ENCODE results near the gene MAGEA6. TPM values are rescaled to one million over a fixed set of nuclear protein-coding genes. Genes with fewer than 3 reads are reported as not detected.
"Not testable (repeated sequence)": the region's sequence is repeated elsewhere in the genome, so short reads cannot be mapped to it uniquely, and the experiment has no call there.

The MAGEA6 gene
- total RNA-seq, 5 donors from 2014 or later (not counting 1 experiment from before 2014, with no cell fraction given) = 0.15 TPM; not detected in 4

DNA sequence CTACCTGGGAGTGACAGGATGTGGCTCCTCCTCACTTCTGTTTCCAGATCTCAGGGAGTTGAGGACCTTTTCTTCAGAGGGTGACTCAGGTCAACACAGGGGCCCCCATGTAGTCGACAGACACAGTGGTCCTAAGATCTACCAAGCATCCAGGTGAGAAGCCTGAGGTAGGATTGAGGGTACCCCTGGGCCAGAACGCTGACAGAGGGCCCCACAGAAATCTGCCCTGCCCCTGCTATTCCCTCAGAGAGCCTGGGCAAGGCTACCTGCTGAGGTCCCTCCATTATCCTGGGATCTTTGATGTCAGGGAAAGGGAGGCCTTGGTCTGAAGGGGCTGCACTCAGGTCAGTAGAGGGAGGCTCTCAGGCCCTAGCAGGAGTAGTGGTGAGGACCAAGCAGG lies 34.4 kb downstream of the MAGEA6 start:
- ChIA-PET CTCF (no interaction called here), POLR2A (no interaction called here)
- ATAC-seq (replicated peaks in 1 of 4) (no peak), DNase-seq (no peak)
- H3K27ac Mint-ChIP-seq = no peak overlapping the region
- Histone ChIP-seq H3K27ac (ENCODE audit: low read length) (no peak overlapping the region), H3K36me3 (ENCODE audit: control insufficient read depth in 2 of 2, extremely low read depth in 1 of 2, insufficient read depth in 1 of 2, low read length in 1 of 2) (no peaks in the 10 kb centered on the region), H3K4me1 (ENCODE audit: control insufficient read depth in 1 of 2, extremely low read depth in 1 of 2, insufficient read depth in 2 of 2, low read length in 2 of 2) (no peaks in the 10 kb centered on the region), H3K9me3 (no peaks in the 10 kb centered on the region), H3K4me3 (ENCODE audit: control insufficient read depth in 1 of 2, extremely low read depth in 1 of 2, low read length in 1 of 2) (no peak overlapping the region), H3K27me3 (replicated peaks in 1 of 2; ENCODE audit: control insufficient read depth in 2 of 2, extremely low read depth in 1 of 2, insufficient read depth in 2 of 2, low read length in 1 of 2) (no peaks in the 10 kb centered on the region)
- H3K36me3 Mint-ChIP-seq = no peaks in the 10 kb centered on the region
- no CpG with 5 or more reads among the region's 2 CpGs for WGBS (ENCODE audit: insufficient coverage)
- no peaks in the 10 kb centered on the region for H3K9me3 Mint-ChIP-seq
- no peak overlapping the region for H3K4me3 Mint-ChIP-seq
- H3K27me3 Mint-ChIP-seq = peaks cover 0 to 4% of the 10 kb centered on the region in 2 donors
- no peaks in the 10 kb centered on the region for H3K4me1 Mint-ChIP-seq

DNA sequence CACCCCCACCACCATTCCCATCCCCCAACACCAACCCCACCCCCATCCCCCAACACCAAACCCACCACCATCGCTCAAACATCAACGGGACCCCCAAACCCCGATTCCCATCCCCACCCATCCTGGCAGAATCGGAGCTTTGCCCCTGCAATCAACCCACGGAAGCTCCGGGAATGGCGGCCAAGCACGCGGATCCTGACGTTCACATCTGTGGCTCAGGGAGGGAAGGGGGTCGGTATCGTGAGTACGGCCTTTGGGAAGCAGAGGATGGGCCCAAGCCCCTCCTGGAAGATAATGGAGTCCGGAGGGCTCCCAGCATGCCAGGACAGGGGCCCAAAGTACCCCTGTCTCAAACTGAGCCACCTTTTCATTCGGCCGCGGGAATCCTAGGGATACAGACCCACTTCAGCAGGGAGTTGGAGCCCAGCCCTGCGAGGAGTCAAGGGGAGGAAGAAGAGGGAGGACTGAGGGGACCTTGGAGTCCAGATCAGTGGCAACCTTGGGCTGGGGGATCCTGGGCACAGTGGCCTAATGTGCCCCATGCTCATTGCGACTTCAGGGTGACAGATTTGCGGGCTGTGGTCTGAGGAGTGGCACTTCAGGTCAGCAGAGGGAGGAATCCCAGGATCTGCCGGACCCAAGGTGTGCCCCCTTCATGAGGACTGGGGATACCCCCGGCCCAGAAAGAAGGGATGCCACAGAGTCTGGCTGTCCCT lies 35.2 kb downstream of the MAGEA6 start:
- no CpG with 5 or more reads among the region's 22 CpGs for WGBS (ENCODE audit: insufficient coverage)
- H3K27ac ChIP-seq (ENCODE audit: low read length); H3K27ac Mint-ChIP-seq; H3K36me3 Mint-ChIP-seq; H3K9me3 Mint-ChIP-seq; POLR2A ChIA-PET; H3K4me3 ChIP-seq (ENCODE audit: control insufficient read depth in 1 of 2, extremely low read depth in 1 of 2, low read length in 1 of 2); DNase-seq; CTCF ChIA-PET; H3K36me3 ChIP-seq (ENCODE audit: control insufficient read depth in 2 of 2, extremely low read depth in 1 of 2, insufficient read depth in 1 of 2, low read length in 1 of 2); H3K4me1 Mint-ChIP-seq; H3K27me3 Mint-ChIP-seq; H3K4me3 Mint-ChIP-seq; H3K27me3 ChIP-seq (replicated peaks in 1 of 2; ENCODE audit: control insufficient read depth in 2 of 2, extremely low read depth in 1 of 2, insufficient read depth in 2 of 2, low read length in 1 of 2); H3K9me3 ChIP-seq; H3K4me1 ChIP-seq (ENCODE audit: control insufficient read depth in 1 of 2, extremely low read depth in 1 of 2, insufficient read depth in 2 of 2, low read length in 2 of 2); ATAC-seq (replicated peaks in 1 of 4): not testable (repeated sequence)

GRCh38 chrX:152733261-152733975 lies 36.1 kb downstream of the MAGEA6 start, which contains the start of the genes CSAG1 and MAGEA12:
Gene CSAG1, minus strand, starts transcription at chrX:152733721. Its CDS starts 1,261 bp downstream, at chrX:152732460.
Gene MAGEA12, plus strand, starts transcription at chrX:152733757. Its CDS starts 2,405 bp downstream, at chrX:152736162.
- WGBS (ENCODE audit: insufficient coverage) = no CpG with 5 or more reads among the region's 21 CpGs
- Histone ChIP-seq H3K4me1 (ENCODE audit: control insufficient read depth in 1 of 2, extremely low read depth in 1 of 2, insufficient read depth in 2 of 2, low read length in 2 of 2) (no peaks in the 10 kb centered on the region), H3K27ac (ENCODE audit: low read length) (no peak within 1 kb of the TSS), H3K36me3 (ENCODE audit: control insufficient read depth in 2 of 2, extremely low read depth in 1 of 2, insufficient read depth in 1 of 2, low read length in 1 of 2) (no peaks in the 10 kb centered on the region), H3K27me3 (replicated peaks in 1 of 2; ENCODE audit: control insufficient read depth in 2 of 2, extremely low read depth in 1 of 2, insufficient read depth in 2 of 2, low read length in 1 of 2) (no peaks in the 10 kb centered on the region), H3K4me3 (ENCODE audit: control insufficient read depth in 1 of 2, extremely low read depth in 1 of 2, low read length in 1 of 2) (no peak within 1 kb of the TSS), H3K9me3 (no peaks in the 10 kb centered on the region)
- ChIA-PET CTCF (no interaction called here), POLR2A (no interaction called here)
- ATAC-seq (replicated peaks in 1 of 4) = no peak
- Mint-ChIP-seq H3K27me3 (peaks cover 3 to 4% of the 10 kb centered on the region in 2 donors), H3K4me3 (no peak within 1 kb of the TSS), H3K9me3 (no peaks in the 10 kb centered on the region), H3K27ac (no peak within 1 kb of the TSS), H3K4me1 (no peaks in the 10 kb centered on the region), H3K36me3 (no peaks in the 10 kb centered on the region)
- DNase-seq = no peak

DNA sequence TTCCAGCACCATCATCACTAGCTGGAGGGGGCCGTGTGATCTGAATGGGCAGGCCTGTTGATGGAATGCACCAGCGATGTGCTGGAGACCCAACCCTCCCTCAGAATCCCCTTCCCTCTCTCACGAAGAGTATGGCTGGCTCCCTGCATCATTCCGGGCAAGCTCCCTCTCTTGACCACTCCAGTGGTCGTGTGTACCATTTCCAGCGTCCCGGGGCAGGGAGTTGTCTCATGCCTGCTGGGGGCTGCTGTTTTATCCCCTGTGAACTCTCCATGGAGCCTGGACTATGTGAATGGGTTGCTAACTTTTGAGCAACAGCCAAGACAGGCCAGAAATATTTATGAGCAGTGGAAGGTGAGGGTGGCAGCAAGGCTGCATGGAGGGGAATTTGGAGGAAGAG lies 44.1 kb downstream of the MAGEA6 start:
- 80% methylated on average over 1 of the region's 7 CpGs for WGBS (ENCODE audit: insufficient coverage)
- no peaks in the 10 kb centered on the region for H3K9me3 Mint-ChIP-seq
- ATAC-seq (replicated peaks in 1 of 4) (no peak), DNase-seq (no peak)
- CTCF ChIA-PET = no interaction called here
- no peak overlapping the region for H3K27ac Mint-ChIP-seq
- H3K36me3 ChIP-seq (ENCODE audit: control insufficient read depth in 2 of 2, extremely low read depth in 1 of 2, insufficient read depth in 1 of 2, low read length in 1 of 2) = no peaks in the 10 kb centered on the region
- H3K4me3 Mint-ChIP-seq = no peak overlapping the region
- no peaks in the 10 kb centered on the region for H3K4me1 ChIP-seq (ENCODE audit: control insufficient read depth in 1 of 2, extremely low read depth in 1 of 2, insufficient read depth in 2 of 2, low read length in 2 of 2)
- H3K27me3 Mint-ChIP-seq = peaks cover 3 to 19% of the 10 kb centered on the region in 2 donors
- no peaks in the 10 kb centered on the region for H3K9me3 ChIP-seq
- no peaks in the 10 kb centered on the region for H3K4me1 Mint-ChIP-seq
- no peaks in the 10 kb centered on the region for H3K36me3 Mint-ChIP-seq
- POLR2A ChIA-PET = no interaction called here
- H3K27ac ChIP-seq (ENCODE audit: low read length) = no peak overlapping the region
- H3K27me3 ChIP-seq (replicated peaks in 1 of 2; ENCODE audit: control insufficient read depth in 2 of 2, extremely low read depth in 1 of 2, insufficient read depth in 2 of 2, low read length in 1 of 2) = no peaks in the 10 kb centered on the region
- no peak overlapping the region for H3K4me3 ChIP-seq (ENCODE audit: control insufficient read depth in 1 of 2, extremely low read depth in 1 of 2, low read length in 1 of 2)

Other genes starting within 250 kb of the MAGEA6 start
- not detected for gene GABRQ, start 131.8 kb downstream of the MAGEA6 start, total RNA-seq
- gene MAGEA3, start 70.9 kb downstream of the MAGEA6 start, total RNA-seq = under 1 TPM in 2 of 5 donors, not detected in 3; 0.28 to 0.33 TPM
- not detected for gene CSAG2, start 60.4 kb downstream of the MAGEA6 start, total RNA-seq
- gene MAGEA2B, start 55.1 kb downstream of the MAGEA6 start, total RNA-seq = not detected
- not detected for gene CSAG1, start 36.0 kb downstream of the MAGEA6 start, total RNA-seq
- gene MAGEA12, start 35.9 kb downstream of the MAGEA6 start, total RNA-seq = under 1 TPM in 1 of 5 donors, not detected in 4; 0.13 TPM
- under 1 TPM in 1 of 5 donors, not detected in 4; 0.19 TPM for gene MAGEA2, start 15.8 kb downstream of the MAGEA6 start, total RNA-seq
- gene CSAG3, start 10.5 kb downstream of the MAGEA6 start, total RNA-seq = not detected
- 1 to 10 TPM; 6.5 to 7.6 (median 6.9) TPM for gene CETN2, start 61.1 kb upstream of the MAGEA6 start, total RNA-seq
- gene NSDHL, start 61.4 kb upstream of the MAGEA6 start, total RNA-seq = 1 to 10 TPM; 3.1 to 8.1 (median 7.1) TPM
- gene ZNF185, start 128.4 kb upstream of the MAGEA6 start, total RNA-seq = 1 to 10 TPM; 1.9 to 3.3 (median 2.2) TPM
- gene PNMA5, start 224.4 kb upstream of the MAGEA6 start, total RNA-seq = under 1 TPM in 1 of 5 donors, not detected in 4; 0.09 TPM